ENCODE results near the gene UCP3. TPM values are rescaled to one million over a fixed set of nuclear protein-coding genes. Genes with fewer than 3 reads are reported as not detected.
A peak's percentile ranks its signal among the peaks of the same experiment; 100 is the strongest.

Gene UCP3
- total RNA-seq, 2 donors from 2014 or later = 5.5 to 6.0 TPM

DNA sequence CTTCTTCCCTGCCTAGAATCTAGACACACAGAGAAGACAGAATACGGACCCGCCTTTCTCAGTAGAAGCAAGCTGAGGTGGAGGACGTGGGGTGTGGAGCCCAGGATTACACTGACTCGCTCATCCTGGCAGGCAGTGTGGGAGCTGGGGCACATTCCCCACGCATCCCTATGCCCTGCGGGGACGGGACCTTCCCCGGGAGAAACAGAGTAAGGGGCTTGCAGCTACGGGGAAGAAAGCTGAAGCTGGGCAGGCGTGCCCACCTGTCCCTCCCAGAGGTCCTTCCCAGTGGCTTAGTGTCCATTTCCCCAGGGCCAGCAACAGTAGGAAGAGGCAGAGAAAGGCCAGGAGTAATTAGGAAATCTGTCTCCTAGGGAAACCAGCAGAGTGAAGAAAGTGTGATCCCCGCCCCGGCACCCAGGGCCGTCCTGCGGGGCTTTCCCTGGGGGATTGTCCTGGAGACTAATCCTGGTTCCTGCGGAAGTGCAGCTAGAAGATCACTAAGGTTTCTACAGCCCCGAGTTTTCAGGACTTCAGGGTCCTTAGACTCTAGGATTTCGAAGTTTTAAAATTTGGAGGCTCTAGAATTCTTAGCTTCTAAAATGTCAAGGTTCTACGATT lies 50.3 kb downstream of the UCP3 start:
- DNase-seq (no peak), ATAC-seq (no peak)
- peak overlapping the region; percentile 29 for H3K27ac Mint-ChIP-seq
- H3K4me1 Mint-ChIP-seq = peaks cover 9% of the 10 kb centered on the region
- H3K27me3 Mint-ChIP-seq = peaks cover 29% of the 10 kb centered on the region
- H3K4me3 Mint-ChIP-seq = no peak overlapping the region
- peaks cover 2% of the 10 kb centered on the region for H3K36me3 Mint-ChIP-seq (ENCODE audit: low read depth)
- H3K9me3 ChIP-seq (ENCODE audit: control insufficient read depth, low read length, poor library complexity, severe bottlenecking) = no peaks in the 10 kb centered on the region

DNA sequence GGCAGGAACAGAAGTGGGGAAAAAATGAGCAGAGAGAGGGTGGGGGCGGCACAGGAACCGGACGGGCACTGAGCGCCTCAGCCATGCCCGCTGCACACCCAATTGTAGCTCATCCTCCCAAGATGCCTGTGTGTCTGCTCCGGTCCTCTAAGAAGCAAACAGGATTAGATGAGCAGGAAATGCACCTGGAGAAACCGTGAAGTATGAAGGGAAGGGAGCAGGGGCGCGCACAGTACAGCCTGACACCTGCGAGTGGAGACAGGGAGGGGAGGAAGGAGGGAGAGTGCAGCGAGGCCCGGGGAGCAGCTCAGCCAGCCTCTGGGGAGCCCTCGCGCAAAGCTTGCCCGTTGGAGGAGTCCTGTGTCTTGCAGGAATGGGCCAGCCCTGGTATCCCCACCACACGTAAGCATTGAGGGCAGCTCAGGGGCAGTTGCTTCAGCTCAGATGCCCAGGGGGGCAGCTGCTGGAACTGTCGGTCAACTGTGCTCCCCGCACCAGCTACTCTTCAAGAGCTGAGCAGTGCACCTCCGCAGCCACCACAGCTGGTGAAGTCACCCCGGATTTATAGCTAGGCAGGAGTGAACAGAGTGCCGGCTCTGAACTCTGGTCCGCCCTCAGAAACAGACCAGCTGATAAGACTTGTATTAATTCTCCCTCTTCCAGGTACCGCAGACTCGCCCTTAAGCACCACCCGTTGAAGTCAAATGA lies 51.1 kb downstream of the UCP3 start:
- peak overlapping the region; percentile 60 for H3K4me3 Mint-ChIP-seq
- no peak overlapping the region for H3K27ac Mint-ChIP-seq
- peaks cover 29% of the 10 kb centered on the region for H3K27me3 Mint-ChIP-seq
- DNase-seq (no peak), ATAC-seq (peak; percentile 30)
- no peaks in the 10 kb centered on the region for H3K9me3 ChIP-seq (ENCODE audit: control insufficient read depth, low read length, poor library complexity, severe bottlenecking)
- peaks cover 9% of the 10 kb centered on the region for H3K4me1 Mint-ChIP-seq
- H3K36me3 Mint-ChIP-seq (ENCODE audit: low read depth) = peaks cover 2% of the 10 kb centered on the region

DNA sequence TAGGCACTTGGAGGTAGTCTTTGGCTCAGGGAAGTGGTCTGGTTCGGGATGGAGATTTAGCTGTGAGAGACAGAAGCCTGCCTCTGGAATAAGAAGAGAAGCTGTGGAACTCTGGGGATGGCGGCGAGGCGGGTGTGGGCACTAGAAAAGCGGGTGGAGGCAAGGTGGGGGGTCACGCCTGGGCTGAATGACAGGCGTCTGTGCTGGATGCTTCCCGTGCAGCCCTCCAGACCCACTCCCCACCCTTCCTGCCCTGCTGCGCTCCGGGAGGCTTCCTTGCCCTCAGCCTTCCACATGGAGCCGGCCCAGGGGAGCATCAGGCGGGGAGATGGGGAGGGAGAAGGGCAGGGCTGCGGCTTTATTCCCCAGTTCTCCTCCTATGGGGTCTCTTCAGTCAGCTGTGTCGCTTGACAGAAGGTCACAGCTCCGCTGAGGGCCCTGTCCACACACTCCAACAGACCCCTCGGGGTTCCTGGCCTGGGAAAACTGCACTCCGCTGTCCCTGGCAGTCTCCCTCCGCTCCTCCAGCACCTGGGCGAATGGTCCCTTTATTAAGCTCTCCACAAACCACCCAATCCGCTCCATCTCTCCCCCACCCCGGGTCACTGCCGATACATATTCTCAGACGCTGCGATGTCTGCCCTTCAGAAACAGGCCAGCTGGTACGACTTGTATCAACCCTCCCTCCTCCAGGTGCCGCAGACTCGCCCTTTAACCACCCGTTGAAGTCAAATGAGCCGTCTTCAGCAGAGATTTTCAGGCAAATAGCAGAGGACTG lies 51.8 kb downstream of the UCP3 start:
- H3K9me3 ChIP-seq (ENCODE audit: control insufficient read depth, low read length, poor library complexity, severe bottlenecking) = no peaks in the 10 kb centered on the region
- Mint-ChIP-seq H3K27me3 (peaks cover 29% of the 10 kb centered on the region), H3K36me3 (ENCODE audit: low read depth) (peaks cover 2% of the 10 kb centered on the region), H3K4me1 (peaks cover 8% of the 10 kb centered on the region), H3K27ac (no peak overlapping the region), H3K4me3 (peak overlapping the region; percentile 60)
- DNase-seq (no peak), ATAC-seq (peak; percentile 16)

DNA sequence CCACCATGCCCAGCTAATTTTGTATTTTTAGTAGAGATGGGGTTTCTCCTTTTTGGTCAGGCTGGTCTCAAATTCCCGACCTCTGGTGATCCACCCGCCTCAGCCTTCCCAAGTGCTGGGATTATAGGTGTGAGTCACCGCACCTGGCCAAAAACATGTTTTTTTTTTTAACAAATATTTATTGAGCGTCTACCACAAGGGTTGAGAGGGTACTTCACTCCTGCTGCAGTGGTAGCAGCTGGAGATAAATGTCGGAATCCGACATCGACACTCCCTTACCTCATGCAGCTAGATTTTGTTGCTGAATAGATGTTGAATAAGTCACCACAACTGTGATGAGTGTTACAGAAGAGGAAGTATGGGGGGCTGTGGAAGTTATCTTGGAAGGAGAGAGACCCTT lies 57.1 kb downstream of the UCP3 start:
- no peak for ATAC-seq
- no peaks in the 10 kb centered on the region for H3K9me3 ChIP-seq (ENCODE audit: control insufficient read depth, low read length, poor library complexity, severe bottlenecking)
- peaks cover 7% of the 10 kb centered on the region for H3K36me3 Mint-ChIP-seq (ENCODE audit: low read depth)
- no peak overlapping the region for H3K27ac Mint-ChIP-seq
- no peak for DNase-seq
- peaks cover 3% of the 10 kb centered on the region for H3K4me1 Mint-ChIP-seq
- H3K4me3 Mint-ChIP-seq = no peak overlapping the region
- peaks cover 21% of the 10 kb centered on the region for H3K27me3 Mint-ChIP-seq

DNA sequence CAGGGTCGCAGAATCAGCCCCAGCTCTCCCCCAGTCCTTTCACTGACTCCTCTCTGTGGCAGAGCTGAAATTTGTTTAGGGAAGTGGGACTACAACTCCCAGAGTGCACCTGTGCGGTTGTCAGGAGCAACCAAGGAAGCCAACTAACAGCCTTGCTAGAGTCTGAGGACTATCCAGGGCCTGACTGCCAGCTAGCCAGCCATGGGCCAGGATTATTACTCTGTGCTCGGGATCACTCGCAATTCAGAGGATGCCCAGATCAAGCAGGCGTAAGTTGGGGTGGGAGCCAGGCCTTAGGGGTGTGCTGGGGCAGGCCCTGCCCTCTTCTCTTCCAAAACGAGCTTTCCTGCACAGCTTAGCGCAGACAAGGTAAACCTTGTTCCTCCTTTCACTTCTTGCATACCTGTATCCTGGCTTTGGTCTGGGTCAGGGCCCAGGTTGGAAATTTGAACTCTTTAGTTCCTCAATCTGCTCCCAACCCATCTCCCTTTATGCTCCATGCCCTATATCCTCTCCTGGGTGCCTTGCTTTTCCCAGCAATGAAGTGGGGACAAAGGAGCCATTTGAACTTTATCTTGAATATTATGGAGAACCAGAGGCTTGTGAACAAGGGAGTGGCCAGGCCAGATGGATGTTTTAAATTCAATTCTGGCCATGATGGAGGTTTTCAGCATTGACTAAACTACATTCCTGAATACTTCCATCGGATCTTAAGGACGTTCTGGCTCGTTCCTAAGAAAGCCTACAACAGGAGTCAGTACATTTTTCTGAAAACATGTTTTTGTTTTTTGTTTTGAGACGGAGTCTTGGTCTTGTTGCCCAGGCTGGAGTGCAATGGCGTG lies 57.8 kb downstream of the UCP3 start, which contains the start of gene DNAJB13:
TSS of gene DNAJB13 (plus strand) at position 158 of the 842 bp plus-strand sequence. CDS start at position 202, 44 bp downstream.
- peaks cover 14% of the 10 kb centered on the region for H3K27me3 Mint-ChIP-seq
- peaks cover 2% of the 10 kb centered on the region for H3K4me1 Mint-ChIP-seq
- DNase-seq (no peak), ATAC-seq (peak; percentile 61)
- no peak within 1 kb of the TSS for H3K4me3 Mint-ChIP-seq
- H3K9me3 ChIP-seq (ENCODE audit: control insufficient read depth, low read length, poor library complexity, severe bottlenecking) = no peaks in the 10 kb centered on the region
- H3K27ac Mint-ChIP-seq = no peak within 1 kb of the TSS
- peaks cover 5% of the 10 kb centered on the region for H3K36me3 Mint-ChIP-seq (ENCODE audit: low read depth)

Other genes with a start within 250 kb of the UCP3 start
- 10 to 100 TPM; 63.8 to 70.3 TPM for gene RAB6A, start 248.0 kb downstream of the UCP3 start, total RNA-seq
- gene MRPL48, start 221.2 kb downstream of the UCP3 start, total RNA-seq = 10 to 100 TPM; 14.8 to 23.7 TPM
- 10 to 100 TPM; 26.8 to 28.7 TPM for gene COA4, start 132.2 kb downstream of the UCP3 start, total RNA-seq
- 10 to 100 TPM; 11.4 to 14.8 TPM for gene PAAF1, start 132.1 kb downstream of the UCP3 start, total RNA-seq
- under 1 TPM in 1 of 2 donors, not detected in 1; 0.40 TPM for gene DNAJB13, start 58.1 kb downstream of the UCP3 start, total RNA-seq
- gene UCP2, start 26.2 kb downstream of the UCP3 start, total RNA-seq = 100 to 1,000 TPM; 701 to 919 TPM
- 10 to 100 TPM; 35.5 to 37.1 TPM for gene C2CD3, start 161.9 kb upstream of the UCP3 start, total RNA-seq
- 10 to 100 TPM; 15.3 to 17.8 TPM for gene PPME1, start 162.2 kb upstream of the UCP3 start, total RNA-seq